ENCODE results near the gene WDR86.

Gene WDR86

GRCh38 chr7:151416112-151416940 is 6.5 kb upstream of the WDR86 start:
- Histone ChIP-seq H3K36me3 (ENCODE audit: insufficient read depth, low read length) (no peaks in the 10 kb centered on the region), H3F3A (ENCODE audit: low read depth) (no peaks in the 10 kb centered on the region), H4K20me1 (ENCODE audit: insufficient read depth, low read length, poor library complexity, severe bottlenecking) (no peaks in the 10 kb centered on the region), H3K79me2 (ENCODE audit: insufficient read depth, low read length) (no peaks in the 10 kb centered on the region), H3K4me2 (ENCODE audit: low read depth, low read length, poor library complexity, severe bottlenecking) (no peak overlapping the region), H3K27me3 (ENCODE audit: insufficient read depth, low read length, poor library complexity, severe bottlenecking) (no peaks in the 10 kb centered on the region), H3K4me1 (ENCODE audit: insufficient read depth, low read length, poor library complexity, severe bottlenecking) (no peaks in the 10 kb centered on the region), H3K9me2 (replicated peaks; ENCODE audit: low read depth, low read length) (no peaks in the 10 kb centered on the region), H3K4me3 (ENCODE audit: low read length, poor library complexity, severe bottlenecking) (no peak overlapping the region), H2AFZ (ENCODE audit: low read length) (no peak overlapping the region), H3K9me3 (ENCODE audit: insufficient read depth, low read depth, low read length) (no peaks in the 10 kb centered on the region), H3K9ac (ENCODE audit: low read depth, low read length, poor library complexity, severe bottlenecking) (no peak overlapping the region)
- no peak for TF ChIP-seq EZH2phosphoT487 (IDR thresholded peaks at IDR 0.05; ENCODE audit: borderline replicate concordance)
- TF ChIP-seq CTCF (conservative IDR thresholded peaks at IDR 0.05; ENCODE audit: low read length): no peak

GRCh38 chr7:151415375-151416105 is 5.7 kb upstream of the WDR86 start:
- H3K4me2 ChIP-seq (ENCODE audit: low read depth, low read length, poor library complexity, severe bottlenecking): no peak overlapping the region

GRCh38 chr7:151413241-151413640 is 3.4 kb upstream of the WDR86 start:
- no peaks in the 10 kb centered on the region for H4K20me1 ChIP-seq (ENCODE audit: insufficient read depth, low read length, poor library complexity, severe bottlenecking)
- TF ChIP-seq CTCF (conservative IDR thresholded peaks at IDR 0.05; ENCODE audit: low read length) (no peak), EZH2phosphoT487 (IDR thresholded peaks at IDR 0.05; ENCODE audit: borderline replicate concordance) (no peak)
- no peak overlapping the region for H3K4me2 ChIP-seq (ENCODE audit: low read depth, low read length, poor library complexity, severe bottlenecking)
- H3K27me3 ChIP-seq (ENCODE audit: insufficient read depth, low read length, poor library complexity, severe bottlenecking): no peaks in the 10 kb centered on the region
- H3K79me2 ChIP-seq (ENCODE audit: insufficient read depth, low read length): no peaks in the 10 kb centered on the region
- no peak overlapping the region for H3K9ac ChIP-seq (ENCODE audit: low read depth, low read length, poor library complexity, severe bottlenecking)
- H3K4me1 ChIP-seq (ENCODE audit: insufficient read depth, low read length, poor library complexity, severe bottlenecking): no peaks in the 10 kb centered on the region
- no peak overlapping the region for H3K4me3 ChIP-seq (ENCODE audit: low read length, poor library complexity, severe bottlenecking)
- no peaks in the 10 kb centered on the region for H3K9me3 ChIP-seq (ENCODE audit: insufficient read depth, low read depth, low read length)
- H3F3A ChIP-seq (ENCODE audit: low read depth): no peaks in the 10 kb centered on the region
- H2AFZ ChIP-seq (ENCODE audit: low read length): no peak overlapping the region
- H3K36me3 ChIP-seq (ENCODE audit: insufficient read depth, low read length): no peaks in the 10 kb centered on the region
- no peaks in the 10 kb centered on the region for H3K9me2 ChIP-seq (replicated peaks; ENCODE audit: low read depth, low read length)

More at GRCh38 chr7:151415375-151416105, 5.7 kb upstream of the WDR86 start:
- Histone ChIP-seq H3K4me1 (ENCODE audit: insufficient read depth, low read length, poor library complexity, severe bottlenecking) (no peaks in the 10 kb centered on the region), H3K79me2 (ENCODE audit: insufficient read depth, low read length) (no peaks in the 10 kb centered on the region), H3F3A (ENCODE audit: low read depth) (no peaks in the 10 kb centered on the region), H2AFZ (ENCODE audit: low read length) (no peak overlapping the region), H3K36me3 (ENCODE audit: insufficient read depth, low read length) (no peaks in the 10 kb centered on the region), H3K9me2 (replicated peaks; ENCODE audit: low read depth, low read length) (no peaks in the 10 kb centered on the region), H3K9me3 (ENCODE audit: insufficient read depth, low read depth, low read length) (no peaks in the 10 kb centered on the region), H4K20me1 (ENCODE audit: insufficient read depth, low read length, poor library complexity, severe bottlenecking) (no peaks in the 10 kb centered on the region), H3K27me3 (ENCODE audit: insufficient read depth, low read length, poor library complexity, severe bottlenecking) (no peaks in the 10 kb centered on the region), H3K4me3 (ENCODE audit: low read length, poor library complexity, severe bottlenecking) (no peak overlapping the region), H3K9ac (ENCODE audit: low read depth, low read length, poor library complexity, severe bottlenecking) (no peak overlapping the region)
- TF ChIP-seq EZH2phosphoT487 (IDR thresholded peaks at IDR 0.05; ENCODE audit: borderline replicate concordance): no peak
- TF ChIP-seq CTCF (conservative IDR thresholded peaks at IDR 0.05; ENCODE audit: low read length): no peak
